Measurements from ENCODE around the gene CMIP.
A peak's percentile ranks its signal among the peaks of the same experiment; 100 is the strongest.

DNA sequence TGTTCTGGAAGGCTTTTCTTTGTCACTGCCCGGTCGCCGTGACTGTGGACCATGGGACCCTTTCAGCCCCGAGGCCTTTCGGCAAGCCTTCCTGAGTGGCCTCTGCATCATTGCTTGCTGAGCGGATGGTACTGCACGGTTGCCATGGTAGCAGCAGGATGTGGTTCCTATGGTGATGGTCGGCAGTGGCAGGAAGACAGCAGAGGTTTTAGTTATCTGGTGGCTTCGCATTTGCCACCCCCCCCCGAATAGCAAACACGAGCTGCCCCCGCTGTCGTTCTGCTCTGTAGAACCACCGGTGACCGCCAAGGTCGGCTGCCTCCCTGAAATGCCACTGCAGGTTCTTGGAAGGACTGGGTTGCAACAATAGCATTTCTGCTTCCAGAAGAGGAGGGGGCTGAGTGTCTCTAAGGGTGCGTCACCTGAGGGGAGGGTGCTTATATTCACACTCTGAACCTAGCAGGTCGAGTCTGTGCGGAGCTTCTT, 76.6 kb downstream of the CMIP start:
- TF ChIP-seq ATF3 (IDR thresholded peaks at IDR 0.05; ENCODE audit: borderline replicate concordance, extremely low read depth, low read depth, low read length) (no peak), POLR2A (IDR thresholded peaks at IDR 0.05; ENCODE audit: low read depth, low read length) (no peak), NFXL1 (IDR thresholded peaks at IDR 0.05; ENCODE audit: borderline replicate concordance) (no peak), KAT2A (conservative IDR thresholded peaks at IDR 0.05; ENCODE audit: control insufficient read depth, low read depth, low read length) (no peak), EED (IDR thresholded peaks at IDR 0.05; ENCODE audit: low read depth) (0 out of 2 replicates have a peak, but pooled peaks have one; percentile 4)
- TF ChIP-seq, protein P1, sequence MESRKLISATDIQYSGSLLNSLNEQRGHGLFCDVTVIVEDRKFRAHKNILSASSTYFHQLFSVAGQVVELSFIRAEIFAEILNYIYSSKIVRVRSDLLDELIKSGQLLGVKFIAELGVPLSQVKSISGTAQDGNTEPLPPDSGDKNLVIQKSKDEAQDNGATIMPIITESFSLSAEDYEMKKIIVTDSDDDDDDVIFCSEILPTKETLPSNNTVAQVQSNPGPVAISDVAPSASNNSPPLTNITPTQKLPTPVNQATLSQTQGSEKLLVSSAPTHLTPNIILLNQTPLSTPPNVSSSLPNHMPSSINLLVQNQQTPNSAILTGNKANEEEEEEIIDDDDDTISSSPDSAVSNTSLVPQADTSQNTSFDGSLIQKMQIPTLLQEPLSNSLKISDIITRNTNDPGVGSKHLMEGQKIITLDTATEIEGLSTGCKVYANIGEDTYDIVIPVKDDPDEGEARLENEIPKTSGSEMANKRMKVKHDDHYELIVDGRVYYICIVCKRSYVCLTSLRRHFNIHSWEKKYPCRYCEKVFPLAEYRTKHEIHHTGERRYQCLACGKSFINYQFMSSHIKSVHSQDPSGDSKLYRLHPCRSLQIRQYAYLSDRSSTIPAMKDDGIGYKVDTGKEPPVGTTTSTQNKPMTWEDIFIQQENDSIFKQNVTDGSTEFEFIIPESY (IDR thresholded peaks at IDR 0.05), result no peak

All from GM12878 (cell line).